Endothelial cell of umbilical vein (primary cell): ENCODE data around the gene TLE3. TPM values are rescaled to one million over a fixed set of nuclear protein-coding genes. Genes with fewer than 3 reads are reported as not detected.
A peak's percentile ranks its signal among the peaks of the same experiment; 100 is the strongest.

Source experiments
- BruUV-seq: library from RNA; stranded (reverse); fragments of 400-500 nt; replicated peaks from 2 replicates; lab custom pipeline; 2021; lab: Mats Ljungman, UMichigan
- CTCF ChIA-PET: fragments of 300-600, 350-600 bp; sonication (Branson Sonifier 250); formaldehyde crosslinking; loops from one replicate; lab custom pipeline; 2021; ENCODE audit warnings: antibody characterized with exemption, inconsistent platforms; lab: Charles Lee
- POLR2A ChIA-PET: fragments of 300-600, 350-600 bp; sonication (Branson Sonifier 250); formaldehyde crosslinking; loops from one replicate; lab custom pipeline; 2021; ENCODE audit warnings: antibody characterized with exemption, inconsistent platforms; lab: Charles Lee
- DNase-seq: peaks from one replicate; pipeline ENCODE4 v3.0.0-alpha.2; 2011; ENCODE audit warnings: low read depth, low spot score
- FAIRE-seq: peaks from 2 replicates; lab custom pipeline; 2011; peaks lifted over from hg19 to GRCh38; lab: Jason Lieb, UNC
- H2AFZ ChIP-seq: 2 replicates; pipeline ENCODE4 v1.6.0; 2012; ENCODE audit warnings: low read depth, low read length, control low read depth, inconsistent platforms
- H3K27ac ChIP-seq: 2 replicates; pipeline ENCODE4 v1.5.1; 2011; ENCODE audit warnings: low read depth, mild to moderate bottlenecking, control low read depth, low read length, moderate library complexity; ENCODE audit not compliant: insufficient read depth
- H3K27me3 ChIP-seq, 2 experiments: 2 replicates each; pipeline versions ENCODE4 v1.6.0 to v1.6.1; 2011; ENCODE audit warnings: low read length in 2 of 2, mixed read lengths in 1 of 2; ENCODE audit not compliant: control insufficient read depth in 2 of 2, insufficient read depth in 2 of 2
- H3K36me3 ChIP-seq, 2 experiments: 2 replicates in 1 of 2; 3 replicates in 1 of 2; pipeline ENCODE4 v1.5.1; 2011; ENCODE audit warnings: low read length in 2 of 2, mild to moderate bottlenecking in 1 of 2, moderate library complexity in 1 of 2; ENCODE audit not compliant: control insufficient read depth in 2 of 2, insufficient read depth in 2 of 2; ENCODE audit errors: extremely low read depth in 1 of 2
- H3K4me1 ChIP-seq: 3 replicates; pipeline ENCODE4 v1.5.1; 2011; ENCODE audit warnings: mild to moderate bottlenecking, low read length; ENCODE audit not compliant: control insufficient read depth, insufficient read depth; ENCODE audit errors: extremely low read depth
- H3K4me2 ChIP-seq: 2 replicates; pipeline ENCODE4 v1.6.1; 2011; ENCODE audit warnings: low read length, control low read depth, mixed read lengths; ENCODE audit not compliant: insufficient read depth
- H3K4me3 ChIP-seq, 3 experiments: fragments of 200-600 bp in 1 of 3; sonication (generic), shearing (Covaris generic) in 1 of 3; replicated peaks in 1 of 3; 2 replicates each; pipeline ENCODE4 v1.5.1; 2011 to 2016; ENCODE audit warnings: control low read depth in 3 of 3, low read length in 3 of 3, mild to moderate bottlenecking in 2 of 3, inconsistent platforms in 1 of 3, low read depth in 1 of 3, moderate library complexity in 1 of 3; ENCODE audit not compliant: insufficient read depth in 1 of 3
- H3K79me2 ChIP-seq: 2 replicates; pipeline ENCODE4 v1.6.0; 2012; ENCODE audit warnings: low read length, inconsistent platforms; ENCODE audit not compliant: control insufficient read depth, insufficient read depth
- H3K9ac ChIP-seq: replicated peaks from 2 replicates; pipeline ENCODE3; 2011; ENCODE audit warnings: low read length, control low read depth; ENCODE audit not compliant: insufficient read depth; ENCODE audit errors: extremely low read depth
- H3K9me1 ChIP-seq: replicated peaks from 3 replicates; pipeline ENCODE4 v1.6.0; 2011; ENCODE audit warnings: mild to moderate bottlenecking, low read length; ENCODE audit not compliant: control insufficient read depth, insufficient read depth; ENCODE audit errors: extremely low read depth
- H3K9me3 ChIP-seq: replicated peaks from 2 replicates; pipeline ENCODE4 v1.5.1; 2012; ENCODE audit warnings: low read length, inconsistent platforms; ENCODE audit not compliant: control insufficient read depth, insufficient read depth
- H4K20me1 ChIP-seq: replicated peaks from 2 replicates; pipeline ENCODE3; 2011; ENCODE audit warnings: mild to moderate bottlenecking, low read length; ENCODE audit not compliant: control insufficient read depth, insufficient read depth; ENCODE audit errors: extremely low read depth
- EZH2 ChIP-seq: IDR thresholded peaks from 2 replicates; pipeline ENCODE4 v1.6.1; 2012; ENCODE audit warnings: borderline replicate concordance, low read depth, mild to moderate bottlenecking, moderate library complexity, low read length, inconsistent platforms; ENCODE audit not compliant: severe bottlenecking
- FOS ChIP-seq: IDR thresholded peaks from 2 replicates; pipeline ENCODE4 v1.6.1; 2011; ENCODE audit warnings: mild to moderate bottlenecking, low read length, moderate library complexity, borderline replicate concordance; ENCODE audit not compliant: insufficient read depth
- GATA2 ChIP-seq: IDR thresholded peaks from 2 replicates; pipeline ENCODE4 v1.7.0; 2011; ENCODE audit warnings: low read depth, mild to moderate bottlenecking, moderate library complexity, mixed read lengths, low read length; ENCODE audit not compliant: insufficient read length, insufficient read depth
- JUN ChIP-seq: IDR thresholded peaks from 2 replicates; pipeline ENCODE4 v1.6.1; 2011; ENCODE audit warnings: borderline replicate concordance, low read depth; ENCODE audit not compliant: insufficient read length, insufficient read depth
- MYC ChIP-seq: IDR thresholded peaks from one replicate; pipeline ENCODE4 v1.6.1; 2011; ENCODE audit warnings: mild to moderate bottlenecking, low read depth, low read length
- POLR2A ChIP-seq: IDR thresholded peaks from 2 replicates; pipeline ENCODE4 v1.6.1; 2012; ENCODE audit warnings: low read depth, mild to moderate bottlenecking, control low read depth, low read length
- POLR2AphosphoS5 ChIP-seq: IDR thresholded peaks from 2 replicates; pipeline ENCODE4 v1.6.1; 2012; ENCODE audit warnings: low read depth, mild to moderate bottlenecking, control low read depth, low read length, moderate library complexity; ENCODE audit not compliant: insufficient read depth
- dilution Hi-C: fragments of 300-500 bp; cut with MboI; formaldehyde crosslinking; loops from one replicate; pipeline ENCODE4 v1.15.0; 2019; ENCODE audit warnings: low sequenced_read_pairs; ENCODE audit not compliant: extremely low pct_ligation_motif_present
- intact Hi-C: fragments of 100-400 bp; cut with micrococcal nuclease; formaldehyde crosslinking; loops from one replicate; pipeline ENCODE4 v1.10.0; 2022
- microRNA counts: library from miRNA; unstranded; fragments of <30 nt; microRNA quantifications from one replicate; lab custom pipeline; 2016
- microRNA-seq: library from miRNA; unstranded; fragments of <30 nt; microRNA quantifications from one replicate; pipeline ENCODE4 v1.2.0, GENCODE V29; 2021; ENCODE audit warnings: borderline number of aligned reads, borderline replicate concordance
- polyA plus RNA-seq, 4 experiments: library from polyadenylated mRNA; depleted of rRNA in 3 of 4; stranded (reverse) in 3 of 4; unstranded in 1 of 4; fragments of >200 nt; gene quantifications; 2 replicates each; pipeline versions ENCODE4 v1.2.1 to v1.2.3, GENCODE V29; 2011 to 2012; ENCODE audit warnings: missing spikeins in 1 of 4
- small RNA-seq: library from RNA; depleted of rRNA; stranded (forward); fragments of <200 nt; gene quantifications from one replicate; pipeline ENCODE3, GENCODE V24; 2012; ENCODE audit warnings: low replicate concordance, low read depth; ENCODE audit not compliant: insufficient read depth, insufficient read length
- total RNA-seq: library from RNA; stranded (reverse); gene quantifications from 2 replicates; pipeline ENCODE4 v1.2.3, GENCODE V29; 2021
- TF ChIP-seq, protein P1 (sequence below): IDR thresholded peaks from 2 replicates; pipeline ENCODE4 v1.6.1; 2011; ENCODE audit not compliant: insufficient read depth, insufficient read length
- TF ChIP-seq, protein P2 (sequence below), 2 donors: IDR thresholded peaks; 1 replicate in 1 of 2; 2 replicates in 1 of 2; pipeline ENCODE4 v1.5.1; 2011; ENCODE audit warnings: low read length in 2 of 2, mild to moderate bottlenecking in 2 of 2, moderate library complexity in 2 of 2, control low read depth in 1 of 2, inconsistent platforms in 1 of 2, low read depth in 1 of 2; ENCODE audit not compliant: insufficient read depth in 1 of 2; ENCODE audit errors: extremely low read depth in 1 of 2

The TLE3 gene
- total and polyA plus RNA-seq, 2 donors (not counting 3 experiments of a cell fraction or from before 2014, with no cell fraction given) = 40.5 to 56.9 TPM

DNA sequence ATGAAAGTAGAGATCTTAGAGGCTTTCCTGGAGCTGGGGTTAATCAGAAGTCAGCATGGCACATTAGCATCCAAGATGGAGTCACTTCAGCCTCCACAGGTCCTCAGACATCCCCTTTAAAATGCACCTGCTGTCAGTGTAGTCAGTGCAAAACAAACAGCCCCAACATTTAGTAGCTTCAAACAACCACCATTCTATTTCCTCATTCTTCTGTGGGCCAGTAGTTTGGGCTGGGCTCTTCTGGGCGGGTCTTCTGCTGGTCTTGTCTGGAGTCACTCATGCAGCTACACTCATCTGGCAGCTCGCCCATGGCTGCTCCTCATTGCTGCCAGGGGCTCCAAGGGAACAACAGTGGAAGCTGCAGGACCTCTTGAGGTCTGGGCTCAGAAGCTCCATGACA is 99.9 kb downstream of the TLE3 start:
- no TSS peak for BruUV-seq
- FAIRE-seq = no peak
- POLR2A ChIA-PET = no interaction called here
- H2AFZ ChIP-seq = no peak overlapping the region
- H3K36me3 ChIP-seq = no peaks in the 10 kb centered on the region
- H3K9me1 ChIP-seq = no peaks in the 10 kb centered on the region
- dilution Hi-C loops (no loop called here), intact Hi-C loops (no loop called here)
- H3K4me2 ChIP-seq = no peak overlapping the region
- H3K9ac ChIP-seq = no peak overlapping the region
- no peak overlapping the region for H3K27ac ChIP-seq
- no peak overlapping the region for H3K4me3 ChIP-seq
- no peaks in the 10 kb centered on the region for H3K9me3 ChIP-seq
- CTCF ChIA-PET = interaction anchor here (0.6 to 1.6 kb wide), 3 partner anchors 10 to 756 kb away, joined by 3 to 4 read pairs (median 3); no protein-coding TSS in a partner anchor
- TF ChIP-seq MYC (no peak), FOS (no peak), POLR2A (no peak), EZH2 (no peak), JUN (no peak), GATA2 (no peak), POLR2AphosphoS5 (no peak)
- TF ChIP-seq, protein P1, sequence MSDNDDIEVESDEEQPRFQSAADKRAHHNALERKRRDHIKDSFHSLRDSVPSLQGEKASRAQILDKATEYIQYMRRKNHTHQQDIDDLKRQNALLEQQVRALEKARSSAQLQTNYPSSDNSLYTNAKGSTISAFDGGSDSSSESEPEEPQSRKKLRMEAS = no peak
- TF ChIP-seq, protein P2, sequence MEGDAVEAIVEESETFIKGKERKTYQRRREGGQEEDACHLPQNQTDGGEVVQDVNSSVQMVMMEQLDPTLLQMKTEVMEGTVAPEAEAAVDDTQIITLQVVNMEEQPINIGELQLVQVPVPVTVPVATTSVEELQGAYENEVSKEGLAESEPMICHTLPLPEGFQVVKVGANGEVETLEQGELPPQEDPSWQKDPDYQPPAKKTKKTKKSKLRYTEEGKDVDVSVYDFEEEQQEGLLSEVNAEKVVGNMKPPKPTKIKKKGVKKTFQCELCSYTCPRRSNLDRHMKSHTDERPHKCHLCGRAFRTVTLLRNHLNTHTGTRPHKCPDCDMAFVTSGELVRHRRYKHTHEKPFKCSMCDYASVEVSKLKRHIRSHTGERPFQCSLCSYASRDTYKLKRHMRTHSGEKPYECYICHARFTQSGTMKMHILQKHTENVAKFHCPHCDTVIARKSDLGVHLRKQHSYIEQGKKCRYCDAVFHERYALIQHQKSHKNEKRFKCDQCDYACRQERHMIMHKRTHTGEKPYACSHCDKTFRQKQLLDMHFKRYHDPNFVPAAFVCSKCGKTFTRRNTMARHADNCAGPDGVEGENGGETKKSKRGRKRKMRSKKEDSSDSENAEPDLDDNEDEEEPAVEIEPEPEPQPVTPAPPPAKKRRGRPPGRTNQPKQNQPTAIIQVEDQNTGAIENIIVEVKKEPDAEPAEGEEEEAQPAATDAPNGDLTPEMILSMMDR (IDR thresholded peaks at IDR 0.05; ENCODE audit: extremely low read depth in 1 of 2, insufficient read depth in 1 of 2, low read depth in 1 of 2, low read length in 2 of 2) = no peak
- H3K79me2 ChIP-seq = no peaks in the 10 kb centered on the region
- H4K20me1 ChIP-seq = no peaks in the 10 kb centered on the region
- no peaks in the 10 kb centered on the region for H3K4me1 ChIP-seq
- no peak for DNase-seq
- no peaks in the 10 kb centered on the region for H3K27me3 ChIP-seq

MicroRNAs within 50 kb of the gene (microRNA counts, 767-probe panel; counts per million panel counts)
- 723 counts per million, percentile 96 among the panel's probes with 10 or more counts for microRNA hsa-miR-629-5p (lab: Ali Mortazavi, UCI)

Small RNAs within 50 kb of the gene (microRNA-seq; reads per million reads assigned to microRNA genes)
- 311 reads per million, percentile 71 among the genes with 10 or more reads in this experiment for gene MIR629

Small RNAs within 50 kb of the gene (small RNA-seq; reads per million reads assigned to genes)
- 1.1 reads per million for gene MIR629
